Measurements from ENCODE around the gene ADCYAP1. TPM values are rescaled to one million over a fixed set of nuclear protein-coding genes. Genes with fewer than 3 reads are reported as not detected.

ADCYAP1 gene
- total RNA-seq = not detected

DNA sequence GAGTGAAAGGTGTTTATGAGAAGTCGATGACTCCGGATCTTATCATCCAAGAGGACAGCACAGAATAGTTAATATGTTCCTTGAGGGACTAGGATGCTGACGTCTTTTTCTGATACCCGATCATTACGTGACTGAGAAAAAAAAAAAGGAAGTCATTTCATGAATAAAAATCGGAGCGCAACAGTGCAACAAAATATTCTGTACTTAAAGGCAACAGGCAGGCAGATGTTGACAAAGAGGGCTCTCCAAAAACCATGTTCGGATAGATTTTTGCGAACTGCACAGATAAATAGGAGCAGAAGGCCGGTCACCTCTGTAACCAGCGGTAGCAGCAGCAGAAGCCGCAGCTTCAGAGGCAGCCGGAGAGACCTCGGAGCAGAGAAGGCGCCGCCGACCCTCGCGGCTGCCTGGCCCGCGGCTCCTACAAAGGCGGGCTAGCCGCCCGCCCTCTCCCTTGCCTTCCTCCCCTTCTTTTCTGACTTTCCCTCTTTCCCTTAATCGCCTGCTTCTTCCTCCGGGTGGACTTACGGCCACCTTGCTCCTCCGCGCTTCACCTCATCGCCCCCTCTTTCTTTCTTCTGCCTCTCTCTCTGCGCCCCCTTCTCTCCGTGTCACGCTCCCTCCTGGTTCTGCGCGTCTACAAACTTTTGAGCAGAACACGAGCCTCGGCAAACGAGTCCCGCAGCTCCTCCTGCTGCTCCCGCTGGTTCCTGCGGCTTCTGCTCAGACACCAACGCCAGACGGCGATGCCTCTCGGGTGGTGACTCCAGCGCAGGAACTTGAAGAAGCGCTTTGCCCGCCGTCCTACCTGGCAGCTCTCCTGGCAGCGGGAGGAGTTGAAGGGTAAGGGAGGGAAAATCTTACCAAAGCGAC, at the start of gene ADCYAP1:
ADCYAP1 (plus strand) TSS at position 654 of the 873 bp plus-strand sequence. CDS start 516 bp downstream, outside the sequence.

Other genes starting within 250 kb of the ADCYAP1 start
- 100 to 1,000 TPM; 242 to 244 TPM for gene TYMS, start 247.2 kb upstream of the ADCYAP1 start, total RNA-seq
- 10 to 100 TPM; 59.5 to 67.8 TPM for gene ENOSF1, start 192.2 kb upstream of the ADCYAP1 start, total RNA-seq
- gene YES1, start 92.6 kb upstream of the ADCYAP1 start, total RNA-seq = 10 to 100 TPM; 15.8 to 17.8 TPM

Data from activated naive CD4-positive, alpha-beta T cell treated with anti-CD3 and anti-CD28 coated beads, Interleukin-2, amount 10 ng/mL, durations not matched to agents 5 hours and 36 hours (primary cell).